HG03064 (cell line): ENCODE results near the gene CUBN.

Source experiments
- ATAC-seq: cut with Tn5 transposase; IDR thresholded peaks from one replicate; pipeline ENCODE4 v1.9.1; 2021; ENCODE audit warnings: low read depth; ENCODE audit not compliant: unreplicated experiment

CUBN gene

DNA sequence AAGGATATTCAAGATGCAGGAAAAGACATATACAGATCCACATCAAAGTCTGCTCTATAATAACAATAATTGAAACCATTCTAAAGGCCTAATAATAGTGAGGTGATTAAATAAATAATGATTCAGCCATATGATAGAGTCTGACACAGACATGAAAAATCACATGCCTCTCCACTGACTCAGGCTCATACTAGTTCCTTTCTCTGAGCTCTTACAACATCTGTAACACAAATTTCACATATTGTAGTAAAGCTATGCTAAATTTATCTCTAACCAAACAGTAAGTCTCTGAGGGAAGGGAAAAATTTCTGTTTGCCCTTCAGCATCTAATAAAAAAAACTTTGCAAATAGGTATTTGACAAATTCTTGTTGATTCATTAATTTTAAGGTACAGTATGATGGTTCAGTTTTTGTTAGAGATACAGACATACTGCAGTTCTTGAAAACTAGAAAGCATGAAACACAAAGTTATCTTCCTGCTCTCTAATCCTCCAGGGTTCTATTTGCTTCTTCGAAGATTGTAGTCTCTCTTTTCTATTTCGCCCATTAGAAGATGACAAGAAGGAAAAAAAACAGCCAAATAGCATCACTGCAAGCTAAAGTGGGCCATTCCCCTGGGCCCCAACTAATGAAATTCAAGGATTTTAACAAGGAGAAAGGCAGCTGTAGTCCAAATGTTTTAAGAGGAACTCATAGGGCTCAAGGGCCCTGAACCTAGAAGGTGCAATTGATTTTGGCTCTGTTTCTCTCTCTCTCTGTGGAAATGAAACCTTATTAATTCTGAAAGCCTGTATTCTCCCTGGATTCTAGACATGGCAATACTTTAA is 53.9 kb downstream of the CUBN start:
- no peak for ATAC-seq

DNA sequence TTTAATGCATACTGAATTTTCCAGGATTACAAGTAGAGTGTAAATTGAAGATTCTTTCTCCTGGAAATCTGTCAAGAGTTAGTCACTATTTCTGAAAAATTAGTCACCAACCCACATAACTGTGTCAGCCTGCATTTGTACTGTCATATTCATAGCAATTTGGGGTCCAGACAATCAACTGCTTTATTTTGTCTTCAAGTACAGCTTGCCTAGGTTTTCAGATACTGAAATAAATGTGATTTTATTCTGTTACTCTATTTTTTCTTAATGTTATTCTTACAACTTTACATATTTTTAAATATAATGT is 55.1 kb downstream of the CUBN start:
- no peak for ATAC-seq

DNA sequence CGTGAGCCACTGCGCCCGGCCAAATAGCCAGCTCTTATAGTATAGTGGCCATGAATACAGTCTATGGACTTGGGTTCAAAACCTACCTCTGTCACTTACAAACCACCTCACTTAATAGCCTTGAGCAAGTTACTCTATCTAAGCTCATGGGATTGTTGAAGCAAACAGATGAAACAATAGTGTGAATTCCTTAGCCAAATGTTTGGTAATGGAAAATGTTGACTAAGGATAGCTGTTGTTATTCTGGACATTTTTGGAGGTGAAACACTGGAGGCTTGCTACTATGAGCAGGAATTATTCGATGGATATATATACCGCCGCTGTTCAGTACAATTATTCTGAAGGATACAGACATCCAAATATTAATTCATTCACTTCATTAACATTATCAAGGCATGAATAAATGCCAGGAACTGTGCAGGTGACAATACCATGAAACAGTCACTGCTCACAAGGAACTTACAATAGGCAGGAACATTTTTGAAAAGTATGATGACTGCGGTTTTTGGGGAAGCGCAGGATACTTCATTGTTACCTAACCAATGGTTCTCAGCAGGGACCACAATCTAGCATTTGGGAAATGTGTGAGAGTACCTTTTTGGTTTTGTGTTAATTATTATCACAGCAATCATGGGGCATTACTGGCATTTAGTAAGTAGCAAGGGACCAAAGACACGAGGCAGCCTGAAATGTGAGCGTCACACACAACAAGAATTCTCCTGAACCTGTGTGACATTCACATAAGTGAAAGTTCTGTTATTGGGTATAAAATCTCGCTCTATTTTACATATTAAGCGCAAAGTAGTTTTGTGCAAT is 55.7 kb downstream of the CUBN start:
- ATAC-seq = no peak

DNA sequence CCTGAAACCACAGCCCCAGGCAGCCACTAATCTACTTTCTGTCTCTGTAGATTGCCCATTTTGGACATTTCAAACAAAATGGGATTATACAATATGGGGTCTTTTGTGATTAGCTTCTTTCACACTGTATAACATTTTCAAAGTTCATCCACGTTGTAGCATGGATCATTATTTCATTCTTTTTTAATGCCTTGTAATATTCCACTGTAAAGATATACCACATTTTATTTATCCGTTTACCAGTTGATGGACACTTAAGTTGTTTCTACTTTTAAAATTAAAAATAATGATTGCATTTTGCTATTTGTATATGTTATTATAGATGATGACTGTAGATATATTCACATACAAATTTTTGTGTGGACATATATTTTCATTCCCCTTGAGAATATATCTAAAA is 60.7 kb downstream of the CUBN start:
- no peak for ATAC-seq

DNA sequence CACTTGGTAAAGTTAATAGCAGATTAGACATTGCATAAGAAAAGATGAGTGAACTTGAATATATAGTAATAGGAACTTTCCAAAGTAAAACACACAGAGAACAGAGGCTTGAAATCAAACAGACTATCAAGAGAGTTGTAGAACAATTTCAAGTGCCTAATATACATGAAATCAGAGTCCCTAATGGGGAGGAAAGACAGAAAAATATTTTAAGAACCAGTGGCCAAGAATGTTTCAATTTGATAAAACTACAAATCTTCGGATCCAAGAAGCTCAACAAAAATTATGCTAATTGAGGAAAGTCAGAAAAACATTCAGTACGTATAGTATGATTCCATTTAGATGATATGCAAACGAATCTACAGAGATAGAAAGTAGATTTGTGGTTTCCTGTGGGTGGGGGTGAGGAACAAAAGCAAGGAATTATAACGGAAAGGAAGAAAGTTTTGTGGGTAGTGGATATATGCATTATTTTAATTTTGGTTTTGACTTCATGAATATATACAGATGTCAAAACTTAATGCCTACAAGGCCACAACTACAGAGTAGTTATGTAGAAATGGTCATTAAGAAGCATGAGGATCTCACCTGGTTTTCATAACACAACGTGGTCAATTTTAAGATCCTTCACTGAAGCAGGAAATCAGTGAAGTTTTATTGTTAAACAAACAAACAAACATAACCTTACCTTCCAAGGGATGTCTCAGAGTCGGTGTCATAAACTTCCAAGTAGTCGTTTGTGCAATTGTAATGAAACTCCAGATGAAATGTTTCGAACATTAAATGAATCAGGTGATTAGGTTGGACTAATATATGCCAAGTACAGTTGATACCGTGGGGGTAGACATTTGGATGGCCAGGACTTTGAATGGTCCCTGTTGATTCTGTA is 62.0 kb downstream of the CUBN start:
- ATAC-seq = no peak

DNA sequence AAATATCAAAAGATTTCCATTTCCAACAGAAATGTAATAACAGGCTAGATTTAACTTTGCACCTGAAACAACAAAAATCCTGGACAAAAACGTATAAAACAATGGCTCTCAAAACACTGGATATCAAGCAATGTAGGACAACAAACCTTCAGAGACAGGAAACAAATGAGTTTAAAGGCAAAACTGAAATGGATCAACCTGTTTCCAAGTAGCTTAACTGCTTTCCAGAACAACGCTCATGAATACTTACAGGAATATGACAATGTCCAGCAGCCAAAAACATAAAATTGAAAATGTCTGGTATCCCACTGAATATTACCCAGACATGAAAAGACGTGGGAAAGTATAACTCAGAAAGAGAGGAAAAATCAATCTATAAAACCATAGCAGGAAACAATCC is 62.8 kb downstream of the CUBN start:
- ATAC-seq = no peak

DNA sequence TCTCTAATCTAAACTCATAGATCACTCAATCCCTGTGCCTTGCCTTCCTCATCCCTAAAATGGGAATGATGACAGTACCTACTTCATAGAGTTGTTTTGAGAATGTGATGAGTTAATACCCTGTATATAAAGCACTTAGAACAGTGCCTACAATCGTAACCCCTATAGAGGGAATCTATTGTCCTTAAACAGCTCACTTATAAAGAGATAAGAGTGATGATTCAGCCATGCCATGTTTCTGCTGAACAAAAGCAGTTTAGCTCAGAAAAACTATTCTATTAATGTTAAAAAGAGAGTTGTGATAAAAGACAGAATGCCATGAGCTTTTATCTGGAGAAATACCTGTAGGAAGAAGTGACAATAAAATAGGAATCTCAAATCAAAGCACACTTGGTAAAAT is 63.6 kb downstream of the CUBN start:
- no peak for ATAC-seq

DNA sequence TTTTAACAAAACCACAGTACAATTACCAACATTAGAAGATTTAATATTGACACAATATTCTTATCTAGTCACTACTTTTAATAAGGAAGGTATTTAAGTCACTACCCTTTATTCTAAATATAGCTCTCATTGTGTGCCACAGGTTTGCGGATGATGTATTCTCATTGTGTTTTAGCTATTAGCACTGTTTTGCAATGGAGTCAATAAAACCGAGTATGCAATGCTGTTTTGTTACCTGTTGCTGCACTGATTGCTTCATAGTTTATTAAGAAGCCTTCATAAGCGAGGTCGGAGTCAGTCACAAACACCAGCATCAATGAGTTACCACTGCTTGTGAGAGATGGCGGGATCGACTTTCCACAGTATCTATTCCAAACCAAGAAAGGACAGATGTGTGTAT is 64.3 kb downstream of the CUBN start:
- ATAC-seq = no peak

DNA sequence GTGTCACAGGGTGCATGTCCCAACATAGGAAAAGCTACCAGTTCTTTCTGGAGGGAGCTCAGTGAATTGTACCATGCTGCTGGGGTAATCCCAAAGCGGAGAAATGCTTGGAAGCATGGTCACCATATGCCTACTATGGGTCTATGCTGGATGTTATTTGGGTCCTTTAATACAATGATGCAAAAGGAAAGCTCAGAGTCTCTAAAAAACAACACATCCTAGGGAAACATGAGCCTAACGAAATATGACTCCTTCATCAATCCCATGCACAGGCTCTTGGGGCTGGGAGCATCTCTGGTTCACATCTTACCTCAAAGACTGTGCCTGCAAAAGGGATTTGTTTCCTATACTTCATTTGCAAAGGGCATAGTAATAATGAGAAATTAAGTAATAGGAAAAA is 65.2 kb downstream of the CUBN start:
- ATAC-seq = no peak

DNA sequence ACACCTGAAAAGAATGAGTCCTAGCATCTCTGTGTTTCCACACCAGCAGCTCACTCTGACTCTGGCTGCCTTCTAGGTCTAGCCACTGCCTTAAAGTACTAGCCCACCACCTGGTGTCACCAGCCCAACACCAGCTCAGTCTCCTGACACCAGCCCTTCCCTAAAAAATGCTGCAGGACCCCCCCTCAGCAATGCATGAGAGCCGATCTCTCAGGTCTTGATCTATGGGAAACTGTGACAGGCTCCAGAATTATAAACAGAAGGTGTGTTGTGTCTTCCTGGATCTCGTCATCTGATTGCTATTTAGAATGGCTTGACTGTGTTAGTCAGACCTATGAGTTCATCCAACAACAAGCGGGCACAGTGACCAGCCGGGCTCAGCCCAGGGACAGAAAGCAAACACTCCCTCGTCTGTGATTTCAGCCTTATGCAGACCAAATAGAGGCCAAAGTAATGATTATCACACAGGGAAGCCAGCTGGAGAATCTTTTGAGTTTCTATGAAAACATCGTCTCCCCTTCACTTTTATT is 66.6 kb downstream of the CUBN start:
- no peak for ATAC-seq

DNA sequence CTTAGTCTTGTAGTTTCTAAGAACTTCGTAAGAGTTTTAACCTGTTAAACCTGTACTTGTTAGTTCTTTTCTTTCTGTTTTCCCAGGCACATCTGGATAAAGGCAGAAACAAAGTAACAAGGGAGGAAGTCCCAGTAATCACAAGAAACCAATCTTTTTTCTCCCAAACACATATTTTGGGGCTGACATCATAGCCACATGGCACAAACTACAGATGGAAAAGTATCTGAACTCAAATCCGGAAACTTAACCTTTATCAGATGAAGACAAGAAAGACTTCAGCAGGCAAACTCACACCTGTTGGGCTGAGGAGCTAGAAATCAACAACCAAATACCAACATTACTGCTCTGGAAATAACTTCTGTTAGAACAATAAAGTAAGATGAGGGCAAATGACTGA is 67.1 kb downstream of the CUBN start:
- ATAC-seq = no peak

DNA sequence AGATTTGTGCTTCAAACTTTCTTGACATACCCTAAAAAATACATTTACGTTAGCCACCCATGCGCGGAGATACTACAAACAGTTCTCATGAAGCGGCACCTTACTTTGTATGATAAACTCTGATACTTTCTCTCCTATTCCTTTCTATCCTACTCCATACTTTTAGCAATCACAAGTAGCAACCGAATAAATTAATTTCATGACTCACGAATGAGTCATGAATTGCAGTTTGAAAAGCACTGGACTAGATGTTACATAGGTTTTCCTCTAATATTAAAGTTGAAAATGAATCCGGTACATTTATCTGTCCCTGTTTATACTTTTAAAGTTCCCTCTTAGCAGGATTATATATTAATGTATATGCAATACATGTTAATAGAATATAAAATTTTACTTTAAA is 67.6 kb downstream of the CUBN start:
- ATAC-seq = no peak

DNA sequence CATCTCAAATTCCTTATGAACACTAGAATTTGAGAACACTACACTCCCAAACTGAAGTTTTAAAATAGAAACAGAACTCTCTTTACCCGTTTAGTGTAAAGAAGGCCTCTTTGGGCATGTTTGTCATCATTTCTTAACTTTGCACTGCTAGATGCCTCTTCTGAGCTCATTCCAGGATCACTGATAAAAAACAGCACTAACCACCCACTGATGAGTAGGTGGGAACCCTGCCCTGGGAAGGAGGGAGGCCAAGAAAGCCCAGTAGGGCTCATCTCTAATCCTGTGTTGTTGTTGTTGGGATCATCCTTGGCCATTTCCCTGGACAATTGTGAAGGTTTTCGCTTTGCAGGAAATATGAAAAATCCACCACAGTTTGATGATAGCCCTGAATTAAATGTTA is 68.2 kb downstream of the CUBN start:
- ATAC-seq = no peak

DNA sequence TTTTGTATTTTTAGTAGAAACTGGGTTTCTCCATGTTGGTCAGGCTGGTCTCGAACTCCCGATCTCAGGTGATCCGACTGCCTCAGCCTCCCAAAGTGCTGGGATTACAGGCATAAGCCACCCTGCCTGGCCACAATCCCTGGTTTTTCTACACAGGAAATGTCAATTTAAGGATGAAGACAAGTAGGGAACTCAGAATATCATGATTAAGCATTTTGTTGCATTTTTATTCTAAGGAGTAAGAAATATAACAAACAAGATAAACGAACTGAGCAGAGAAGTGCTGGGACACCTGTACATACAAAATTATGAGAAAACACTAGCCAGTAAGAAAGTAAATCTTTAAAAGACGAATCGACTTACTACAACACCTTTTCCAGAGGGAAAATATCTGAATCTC is 69.3 kb downstream of the CUBN start:
- no peak for ATAC-seq

DNA sequence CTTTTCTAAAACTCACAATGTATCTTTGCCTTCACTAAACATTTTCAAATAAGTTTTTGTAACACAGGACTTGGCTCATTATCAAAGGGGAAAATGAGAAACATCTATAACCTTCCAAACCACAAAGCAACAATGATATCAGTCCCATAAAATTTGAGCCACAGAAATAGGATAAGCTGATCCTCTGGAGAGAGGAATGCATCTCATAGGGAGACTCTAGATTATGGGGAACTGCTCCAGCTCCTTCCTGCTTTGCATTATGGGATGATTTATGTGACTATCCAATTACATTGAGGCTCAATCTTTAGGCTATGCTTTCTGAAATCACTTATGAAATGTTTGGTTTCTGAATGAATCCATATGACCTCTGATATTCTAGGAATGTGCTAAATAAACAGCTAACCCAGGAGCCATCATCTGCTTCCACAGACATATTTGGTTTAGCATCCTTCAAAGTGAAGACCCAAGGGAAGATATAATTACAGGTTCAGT is 70.4 kb downstream of the CUBN start:
- ATAC-seq = no peak

DNA sequence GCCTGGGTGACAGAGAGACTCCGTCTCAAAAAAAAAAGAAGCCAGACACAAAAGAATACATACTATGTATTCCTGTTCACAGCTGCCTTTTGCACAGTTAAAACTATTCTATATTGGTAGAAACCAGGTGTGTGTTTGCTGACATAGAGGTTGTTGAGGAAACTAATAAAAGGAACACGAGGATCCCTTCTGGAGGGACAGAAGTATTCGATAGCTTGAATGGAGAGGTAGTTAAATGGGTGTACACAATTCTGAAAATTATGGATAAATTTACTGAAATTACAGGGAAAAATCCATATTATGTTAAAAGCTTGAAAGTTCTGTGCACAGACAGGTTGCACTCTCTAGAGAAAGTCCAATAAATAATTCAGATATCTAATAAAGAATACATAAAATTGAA is 71.5 kb downstream of the CUBN start:
- ATAC-seq = no peak

DNA sequence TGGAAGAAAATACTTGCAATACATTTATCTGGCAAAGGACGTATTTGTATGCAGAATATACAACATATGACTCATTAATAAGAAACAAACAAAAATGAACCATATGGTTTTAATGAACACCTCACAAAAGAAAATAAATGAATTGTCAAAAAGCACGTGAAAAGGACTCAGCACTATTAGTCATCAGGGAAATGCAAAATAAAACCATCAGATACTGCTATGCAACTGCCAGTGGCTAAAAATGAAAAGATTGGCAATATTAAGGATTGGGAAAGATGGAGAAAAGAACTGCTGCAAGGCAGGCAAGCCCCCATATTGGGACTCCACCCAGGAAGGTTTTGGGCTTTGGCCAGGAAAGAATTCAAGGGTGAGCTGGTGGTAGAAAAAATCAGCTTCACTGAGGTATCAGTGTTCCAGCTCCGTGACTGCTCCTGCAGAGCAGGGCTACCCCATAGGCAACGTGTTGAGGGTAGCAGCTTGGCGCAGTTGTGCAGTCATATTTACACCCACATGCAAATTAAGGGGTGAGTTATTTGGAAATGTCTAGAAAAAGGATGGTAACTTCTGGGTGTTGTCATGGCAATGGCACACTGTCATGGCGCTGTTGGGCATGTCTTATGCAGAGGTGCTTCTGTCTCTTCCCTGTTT is 72.7 kb downstream of the CUBN start:
- no peak for ATAC-seq

DNA sequence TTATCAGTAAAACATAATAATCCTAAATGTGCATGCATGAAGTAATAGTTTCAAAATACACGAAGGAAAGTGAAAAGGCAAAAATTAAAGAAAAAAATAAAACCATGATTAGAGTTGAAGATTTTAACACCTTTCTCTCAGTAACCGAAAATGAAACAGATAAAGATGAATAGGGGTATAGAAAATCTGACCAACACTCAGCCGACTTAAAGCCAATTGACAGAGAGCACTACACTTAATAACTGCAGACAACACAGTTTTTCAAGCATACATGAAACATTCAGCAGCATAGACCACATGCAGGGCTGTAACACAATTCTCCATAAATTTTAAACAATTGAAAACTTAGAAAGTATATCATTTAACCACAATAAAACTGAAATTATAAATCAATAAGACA is 76.1 kb downstream of the CUBN start:
- no peak for ATAC-seq

DNA sequence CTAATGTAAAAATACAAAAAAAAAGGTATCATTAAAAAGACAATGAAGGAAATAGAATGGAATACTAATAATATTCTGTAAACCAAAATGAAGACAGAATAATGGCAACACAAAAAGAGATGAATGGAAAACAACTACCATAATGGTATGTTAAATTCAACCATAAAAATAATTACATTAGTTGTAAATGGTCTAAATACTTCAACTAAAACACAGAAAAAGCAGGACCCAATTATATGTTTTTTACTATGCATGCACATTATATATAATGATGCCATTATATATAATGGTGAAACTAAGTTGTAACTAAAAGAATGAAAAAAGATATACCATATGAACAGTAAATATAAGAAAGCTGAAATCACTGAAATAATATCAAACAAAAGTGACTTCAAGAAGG is 76.5 kb downstream of the CUBN start:
- ATAC-seq = no peak

DNA sequence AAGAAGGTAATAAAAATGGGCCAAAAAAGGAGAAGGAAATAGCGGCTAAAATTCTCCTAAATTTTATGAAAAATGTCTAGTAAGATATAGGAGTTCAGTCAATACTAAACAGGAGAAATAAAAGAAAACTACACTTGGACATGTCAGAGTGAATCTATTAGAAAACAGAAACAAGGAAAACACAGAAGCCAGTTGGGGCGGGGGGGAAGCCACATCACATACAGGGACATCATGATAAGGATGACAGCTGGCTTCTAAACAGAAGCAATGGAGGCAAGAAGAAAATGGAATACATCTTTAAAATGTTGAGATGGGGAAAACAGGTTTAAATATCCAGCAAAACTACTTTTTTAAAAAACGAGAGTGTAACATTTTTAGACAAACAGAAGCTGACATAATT is 77.8 kb downstream of the CUBN start:
- no peak for ATAC-seq
